ENCODE data around the gene CD24. TPM values are rescaled to one million over a fixed set of nuclear protein-coding genes. Genes with fewer than 3 reads are reported as not detected.

The CD24 gene
- total RNA-seq, 1 donor from 2014 or later: 1,371 TPM

DNA sequence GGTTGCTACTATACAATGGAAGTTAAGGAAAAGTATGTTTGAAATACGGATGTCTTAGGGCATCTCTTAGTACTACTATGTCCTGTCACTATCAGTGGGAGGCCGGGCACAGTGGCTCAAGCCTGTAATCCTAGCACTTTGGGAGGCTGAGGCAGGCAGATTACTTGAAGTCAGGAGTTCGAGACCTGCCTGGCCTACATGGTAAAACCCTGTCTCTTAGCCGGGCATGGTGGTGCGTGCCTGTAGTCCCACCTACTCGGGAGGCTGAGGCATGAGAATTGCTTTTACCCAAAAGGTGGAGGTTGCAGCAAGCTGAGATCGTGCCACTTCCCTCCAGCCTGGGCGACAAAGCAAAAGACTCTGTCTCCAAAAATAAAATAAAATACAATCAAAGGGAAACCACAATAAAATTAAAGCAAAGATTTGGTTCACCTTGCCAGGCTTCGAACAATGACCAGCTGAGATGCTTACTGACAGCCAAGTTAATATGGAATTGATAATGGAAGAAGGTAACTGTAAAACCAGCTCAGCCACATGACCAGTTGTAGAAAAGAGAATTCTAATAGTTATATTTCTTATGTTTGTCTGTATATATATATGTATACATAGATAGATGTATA, 6.5 kb downstream of the CD24 start:
- peak; percentile 29 for ATAC-seq

DNA sequence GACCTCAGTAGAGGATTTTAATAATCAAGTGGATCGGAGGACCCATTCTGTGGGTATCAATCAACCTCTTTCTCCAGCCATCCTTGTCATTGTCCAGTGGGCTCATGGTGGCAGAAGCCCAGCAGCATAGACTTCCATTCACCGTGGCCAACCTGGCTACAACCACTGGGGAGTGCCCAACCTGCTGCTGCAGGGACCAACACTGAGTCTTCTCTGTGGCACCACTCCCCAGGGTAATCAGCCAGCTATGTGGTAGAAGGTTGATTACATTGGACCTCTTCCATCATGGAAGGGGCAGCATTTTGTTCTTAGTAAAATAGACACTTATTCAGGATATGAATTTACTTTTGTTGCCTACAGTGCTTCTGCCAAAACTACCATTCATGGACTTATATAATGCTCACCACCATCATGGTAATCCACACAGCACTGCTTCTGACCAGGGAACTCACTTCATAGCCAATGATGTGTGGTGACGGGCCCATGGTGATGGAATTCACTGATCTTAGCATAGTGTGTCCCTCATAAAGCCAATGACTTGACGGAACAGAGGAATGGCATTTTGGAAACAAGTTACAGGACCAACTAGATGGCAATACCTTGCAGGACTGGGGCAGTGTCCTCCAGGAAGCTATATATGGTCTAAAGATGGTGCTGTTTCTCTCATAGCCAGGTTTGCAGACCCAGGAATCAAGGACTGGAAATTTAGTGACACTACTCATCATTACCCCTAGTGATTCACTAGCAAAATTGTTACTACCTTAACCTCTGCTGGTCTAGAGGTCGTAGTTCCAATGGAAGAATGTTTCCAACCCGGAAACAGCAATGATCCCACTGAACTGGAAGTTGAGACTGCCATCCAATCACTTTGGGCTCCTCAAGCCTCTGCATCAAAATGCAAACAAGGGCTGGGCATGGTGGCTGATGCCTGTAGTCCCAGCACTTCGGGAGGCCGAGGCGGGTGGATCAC, 7.6 kb downstream of the CD24 start:
- ATAC-seq: peak; percentile 47

DNA sequence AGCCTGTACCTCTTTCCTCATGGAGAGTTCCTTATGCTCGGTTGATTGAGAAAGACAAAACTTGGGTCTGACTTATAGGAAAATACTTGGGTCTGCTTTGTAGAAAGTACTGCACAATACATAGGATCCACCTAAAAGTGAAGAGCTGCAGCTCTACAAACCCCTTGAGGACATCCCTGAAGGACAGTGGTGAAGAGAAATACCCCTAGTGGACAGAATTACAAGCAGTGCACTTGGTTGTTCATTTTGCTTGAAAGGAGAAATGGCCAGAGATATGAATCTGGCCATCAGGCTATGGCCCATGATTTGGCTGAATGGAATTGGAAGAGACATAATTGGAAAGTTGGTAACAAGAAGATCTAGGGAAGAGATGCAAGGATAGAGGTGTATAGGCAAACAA, 8.3 kb downstream of the CD24 start:
- ATAC-seq: peak; percentile 5

DNA sequence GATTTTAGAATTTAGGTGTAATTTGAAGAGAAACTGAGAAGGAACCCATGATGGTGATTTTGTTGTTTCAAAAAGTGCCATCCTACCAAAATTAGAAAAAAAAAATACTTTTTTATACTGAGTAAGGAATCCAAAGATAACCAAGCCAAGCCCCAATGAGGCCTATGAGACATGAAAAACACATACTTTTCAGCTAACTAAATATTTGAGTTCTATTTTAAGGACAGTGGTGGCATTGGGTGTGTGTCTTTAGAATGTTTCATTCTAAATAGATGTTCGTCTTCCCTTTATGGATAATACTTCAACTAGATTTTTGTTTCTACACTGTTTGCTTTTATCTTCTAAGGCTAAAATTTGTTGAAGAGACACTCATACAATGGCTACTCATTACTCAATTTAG, 9.6 kb downstream of the CD24 start:
- ATAC-seq: no peak

DNA sequence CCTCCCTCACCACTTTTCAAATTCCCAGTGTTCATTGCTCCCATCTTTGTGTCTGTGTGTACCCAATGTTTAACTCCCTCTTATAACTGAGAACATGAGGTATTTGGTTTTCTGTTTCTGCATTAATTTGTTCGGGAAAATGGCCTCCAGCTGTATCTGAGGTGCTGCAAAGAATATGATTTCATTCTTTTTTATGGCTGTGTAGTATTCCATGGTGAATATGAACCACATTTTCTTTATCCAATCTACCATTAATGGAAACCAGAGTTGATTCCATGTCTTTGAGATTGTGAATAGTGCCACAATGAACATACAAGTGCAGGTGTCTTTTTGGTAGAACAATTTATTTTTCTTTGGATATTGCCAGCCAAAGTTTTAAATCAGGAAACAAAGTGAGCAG, 10.4 kb downstream of the CD24 start:
- no peak for ATAC-seq

DNA sequence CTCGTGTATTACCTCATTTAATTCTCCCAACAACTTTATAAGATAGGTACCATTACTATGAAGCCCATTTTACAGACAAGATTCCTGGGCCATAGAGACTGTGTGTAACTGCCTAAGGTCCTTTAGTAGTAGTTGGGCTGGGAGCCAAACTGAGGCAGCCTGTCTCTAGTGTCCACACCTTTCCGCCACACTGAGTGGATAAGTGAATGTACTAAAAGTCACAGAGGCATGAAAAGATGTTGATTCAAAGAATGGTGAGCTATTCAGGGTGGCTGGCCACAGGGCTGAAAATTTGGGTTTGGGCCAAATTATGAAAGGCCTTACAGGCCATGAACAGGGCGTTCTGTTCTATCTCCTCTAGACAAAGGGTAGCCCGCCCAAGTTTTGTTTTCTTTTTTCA, 11.0 kb downstream of the CD24 start:
- ATAC-seq: peak; percentile 46

DNA sequence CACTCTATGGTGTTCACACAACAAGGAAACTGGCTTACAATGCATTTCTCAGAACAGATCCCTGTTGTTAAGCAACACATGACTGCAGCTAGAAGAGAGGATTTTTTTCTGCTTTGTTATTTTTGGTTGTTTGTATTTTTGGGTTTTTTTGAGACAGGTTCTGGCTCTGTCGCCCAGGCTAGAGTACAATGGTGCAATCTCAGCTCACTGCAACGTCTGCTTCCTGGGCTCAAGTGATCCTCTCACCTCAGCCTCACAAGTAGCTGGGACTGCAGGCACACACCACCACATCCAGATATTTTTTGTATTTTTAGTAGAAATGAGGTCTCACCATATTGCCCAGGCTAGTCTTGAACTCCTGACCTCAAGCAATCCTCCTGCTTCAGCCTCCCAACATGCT, 12.7 kb downstream of the CD24 start:
- ATAC-seq: no peak

DNA sequence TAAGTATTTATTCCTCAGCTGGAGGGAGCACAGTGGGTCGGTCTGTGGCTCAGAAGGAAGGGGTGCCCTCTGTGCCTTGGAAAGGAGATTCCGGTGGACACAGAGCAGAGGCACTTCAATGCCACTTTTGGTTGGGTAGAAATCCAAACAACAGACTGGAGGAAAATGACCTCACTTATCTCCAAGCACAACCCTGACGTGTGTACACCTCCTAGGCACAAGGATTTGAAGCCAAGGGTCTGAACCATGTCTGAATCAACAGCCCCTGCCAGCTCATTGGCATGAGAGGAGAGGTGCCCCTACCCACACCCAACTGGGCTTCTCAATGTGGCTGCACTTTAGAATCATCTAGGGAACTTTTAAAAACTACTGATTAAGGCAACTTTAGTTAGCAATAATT, 13.4 kb downstream of the CD24 start:
- ATAC-seq: no peak

DNA sequence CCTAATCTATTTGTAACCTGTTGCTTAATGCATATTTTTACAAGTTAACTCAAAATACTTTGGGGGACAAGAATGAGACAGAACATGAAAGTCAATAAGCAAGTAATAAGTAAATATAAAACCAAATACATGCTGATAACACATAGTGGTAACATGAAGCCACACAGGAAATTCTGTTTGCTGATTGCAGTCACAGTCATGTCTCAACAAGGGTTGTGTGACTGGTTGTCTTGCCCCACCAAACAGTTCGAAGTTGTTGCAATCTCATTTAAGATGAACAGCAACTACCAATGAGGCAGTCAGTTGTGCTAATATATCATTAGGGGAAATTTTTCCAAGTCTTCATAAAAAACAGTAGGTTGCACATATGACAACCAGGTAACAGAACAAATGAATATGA, 14.5 kb downstream of the CD24 start:
- ATAC-seq: no peak

DNA sequence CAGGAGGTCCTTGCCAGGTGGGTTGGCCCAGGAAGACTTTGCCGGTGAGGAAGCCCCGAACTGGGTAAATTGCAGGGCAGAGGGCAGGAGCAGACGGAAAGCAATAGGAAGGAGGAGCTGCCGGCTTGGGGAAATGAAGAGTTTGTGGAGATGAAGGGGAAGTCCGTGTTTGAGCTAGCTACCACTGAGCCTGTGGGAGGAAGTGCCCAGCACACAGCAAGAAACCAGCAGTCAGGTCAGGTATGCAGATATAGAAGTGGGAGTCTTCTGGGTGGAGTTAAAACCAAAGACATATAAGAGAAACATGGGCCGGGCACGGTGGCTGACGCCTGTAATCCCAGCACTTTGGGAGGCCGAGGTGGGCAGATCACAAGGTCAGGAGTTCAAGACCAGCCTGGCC, 34.7 kb downstream of the CD24 start:
- peak; percentile 32 for ATAC-seq

DNA sequence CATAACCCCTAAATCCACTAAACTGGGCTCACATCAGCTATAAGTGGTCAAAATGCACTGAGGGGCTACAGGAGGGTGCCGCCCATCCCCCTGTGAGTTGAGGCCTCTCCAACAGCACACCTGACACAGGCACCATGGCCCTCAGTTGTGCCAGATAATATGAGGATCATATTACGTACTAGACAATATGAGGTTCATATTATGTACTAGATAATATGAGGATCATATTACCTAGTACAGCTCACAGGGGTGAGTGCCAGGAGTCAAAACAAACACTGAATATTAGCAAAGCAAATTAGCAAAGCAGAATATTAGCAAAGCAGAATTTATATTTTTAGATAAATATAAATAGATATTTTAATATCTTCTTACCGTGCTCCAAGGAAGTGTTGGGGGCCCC, 35.3 kb downstream of the CD24 start:
- no peak for ATAC-seq

DNA sequence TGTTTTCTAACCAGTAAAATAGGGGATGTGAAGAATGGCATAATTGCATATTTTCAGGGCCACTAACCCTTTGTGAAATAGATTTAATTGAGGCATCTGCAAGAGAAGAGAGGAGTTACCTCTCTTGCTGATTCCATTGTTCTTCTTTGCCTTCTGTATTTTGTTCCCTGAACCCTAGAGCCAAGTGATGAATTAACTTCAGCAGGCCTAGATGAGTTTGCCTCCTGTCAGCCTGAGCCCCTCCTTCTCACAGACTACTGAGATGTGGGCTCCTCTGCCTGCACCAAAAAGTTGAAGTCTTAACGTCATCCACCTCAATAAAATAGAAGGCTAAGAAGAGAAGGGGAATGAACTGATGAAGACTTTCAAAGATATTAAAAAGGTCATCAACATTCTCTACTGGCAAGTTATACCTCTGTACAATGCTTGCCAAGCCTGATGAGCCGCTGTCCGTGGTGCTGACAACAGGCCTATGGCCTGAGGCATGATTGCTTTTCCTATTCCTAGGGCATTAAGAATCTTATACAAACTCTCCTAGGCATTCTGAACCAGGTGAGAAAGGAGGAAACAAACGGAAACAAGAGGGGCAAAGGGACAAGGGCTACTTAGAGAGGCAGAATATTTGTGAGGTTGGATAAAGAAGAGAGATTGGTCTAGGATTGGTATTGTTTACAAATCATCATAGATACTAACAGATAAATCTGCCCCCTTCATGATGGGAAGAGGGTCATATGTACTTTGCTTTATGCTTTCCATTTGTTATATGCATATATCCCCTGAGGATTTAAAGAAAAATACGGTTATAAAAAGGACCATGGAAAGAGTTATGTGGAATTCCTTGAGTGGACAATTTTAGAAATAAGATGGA, 46.8 kb downstream of the CD24 start:
- peak; percentile 63 for ATAC-seq

DNA sequence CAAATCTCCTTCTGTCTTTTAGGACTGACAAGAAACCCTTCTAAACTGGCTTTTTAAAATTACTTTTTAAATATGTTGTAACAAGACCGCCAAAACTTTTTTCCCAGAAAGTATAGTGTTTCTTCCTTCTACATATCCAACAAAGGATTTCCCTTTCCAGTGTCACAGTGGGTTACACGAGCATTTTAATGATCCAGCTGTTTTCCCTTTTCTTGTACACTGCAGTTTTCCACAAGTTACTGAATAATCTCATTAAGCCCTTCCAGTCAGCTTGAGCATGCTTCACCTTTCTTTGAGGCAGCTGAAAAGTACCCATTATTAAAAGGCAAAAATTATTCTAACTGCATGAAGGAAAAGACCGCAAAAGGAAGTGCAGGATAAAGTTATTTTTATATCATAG, 48.6 kb downstream of the CD24 start:
- no peak for ATAC-seq

DNA sequence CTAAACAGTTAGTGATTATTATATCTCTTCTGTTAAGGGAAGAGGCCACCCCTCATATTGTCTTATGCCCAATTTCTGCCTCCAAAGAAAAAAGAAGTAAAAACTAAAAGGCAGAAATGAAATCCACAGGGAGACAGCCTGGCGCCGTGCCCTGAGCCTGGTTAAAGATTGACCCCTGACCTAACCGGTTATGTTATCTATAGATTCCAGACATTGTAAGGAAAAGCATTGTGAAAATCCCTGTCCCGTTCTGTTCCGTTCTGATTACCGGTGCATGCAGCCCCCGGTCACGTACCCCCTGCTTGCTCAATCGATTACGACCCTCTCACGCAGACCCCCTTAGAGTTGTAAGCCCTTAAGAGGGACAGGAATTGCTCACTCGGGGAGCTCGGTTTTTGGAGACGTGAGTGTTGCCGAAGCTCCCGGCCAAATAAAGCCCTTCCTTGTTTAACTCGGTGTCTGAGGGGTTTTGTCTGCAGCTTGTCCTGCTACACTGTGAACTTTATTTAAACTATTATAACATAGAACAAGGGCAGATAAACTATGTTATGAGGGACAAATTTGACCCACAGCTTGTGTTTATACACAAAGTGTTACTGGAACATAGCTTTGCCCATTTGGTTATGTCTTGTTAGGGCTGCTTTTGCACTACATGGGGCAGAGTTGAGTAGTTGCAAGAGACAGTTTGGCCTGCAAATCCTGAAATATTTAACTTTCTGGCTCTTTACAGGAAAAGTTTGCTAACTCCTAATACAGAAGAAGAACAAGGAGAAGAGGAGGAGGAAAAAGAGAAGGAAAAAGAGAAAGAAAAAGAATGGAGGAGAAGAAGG, 49.6 kb downstream of the CD24 start:
- ATAC-seq: no peak

DNA sequence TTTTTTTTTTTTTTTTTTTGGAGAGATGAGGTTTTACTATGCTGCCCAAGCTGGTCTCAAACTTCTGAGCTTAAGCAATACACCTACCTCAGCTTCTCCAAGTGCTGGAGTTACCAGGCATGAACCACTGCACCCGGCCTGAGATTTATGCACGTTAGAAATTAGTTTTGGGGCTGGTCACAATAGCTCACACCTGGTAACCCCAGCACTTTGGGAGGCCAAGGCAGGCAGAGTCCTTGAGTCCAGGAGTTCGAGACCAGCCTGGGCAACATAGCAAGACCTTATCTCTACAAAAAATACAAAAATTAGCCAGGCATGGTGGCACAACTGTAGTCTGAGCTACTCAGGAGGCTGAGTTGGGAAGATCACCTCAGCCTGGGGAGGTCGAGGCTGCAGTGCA, 51.9 kb downstream of the CD24 start:
- no peak for ATAC-seq

Other genes with a start within 250 kb of the CD24 start
- 9.7 TPM for gene MTRES1, start 53.5 kb upstream of the CD24 start, total RNA-seq
- gene BEND3, start 140.8 kb upstream of the CD24 start, total RNA-seq: 3.0 TPM